Mesenteric fat pad (tissue), 1 donor: ENCODE data around the gene FOXQ1. TPM values are rescaled to one million over a fixed set of nuclear protein-coding genes. Genes with fewer than 3 reads are reported as not detected.
"Not testable (repeated sequence)": the region's sequence is repeated elsewhere in the genome, so short reads cannot be mapped to it uniquely, and the experiment has no call there.

ENCODE experiments used
- DNase-seq: peaks from one replicate; pipeline ENCODE4 v3.0.0-alpha.2; 2020; ENCODE audit warnings: low spot score
- total RNA-seq: library from RNA; stranded (reverse); fragmentation: NEBNext Ultra II Directional; extraction: Animal tissue kit (Norgen Biotek cat#: 25700); gene quantifications from one replicate; pipeline ENCODE4 v1.2.1, GENCODE V29; 2021
- donor health status: DM: yes; HTN: yes; CAD: no.

The FOXQ1 gene
- total RNA-seq, 1 donor from 2014 or later, result not detected

DNA sequence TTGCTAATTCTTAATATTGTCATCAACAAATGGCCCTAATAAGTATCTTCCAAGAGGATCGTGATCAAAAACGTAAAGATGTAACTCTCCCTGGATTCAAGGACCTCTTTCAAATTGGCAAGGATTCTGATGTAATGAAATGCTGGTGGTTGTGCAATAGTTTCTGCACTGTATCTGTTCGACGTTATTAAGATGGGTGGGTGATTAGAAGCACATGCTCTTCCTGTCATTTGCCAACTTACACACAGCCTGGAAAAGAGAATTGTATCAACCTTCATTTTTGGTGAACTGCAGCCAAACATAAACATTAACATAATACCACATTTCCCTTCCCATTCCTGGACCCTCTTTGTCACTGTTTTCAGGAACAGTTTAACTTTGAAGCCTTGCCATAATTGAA, 9.8 kb downstream of the FOXQ1 start:
- DNase-seq, result no peak

DNA sequence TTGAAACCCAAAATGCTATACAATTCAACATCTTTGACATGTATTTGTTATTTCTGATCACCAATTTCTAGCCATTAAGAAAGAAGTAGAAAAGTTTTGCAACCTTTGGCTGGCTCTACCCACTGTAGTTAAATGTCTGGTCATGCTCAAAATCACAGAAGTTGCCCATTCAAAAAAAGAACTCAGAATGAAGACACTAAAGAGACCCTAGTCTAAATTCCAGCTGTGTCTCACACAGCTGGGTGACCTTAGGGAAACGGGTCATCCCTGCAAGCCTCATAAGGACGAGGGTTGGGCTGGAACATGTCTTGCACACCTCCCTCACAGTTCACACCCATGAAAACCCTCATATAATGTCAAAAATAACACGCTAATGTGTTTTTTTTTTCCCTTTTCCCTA, 10.3 kb downstream of the FOXQ1 start:
- DNase-seq, result no peak

DNA sequence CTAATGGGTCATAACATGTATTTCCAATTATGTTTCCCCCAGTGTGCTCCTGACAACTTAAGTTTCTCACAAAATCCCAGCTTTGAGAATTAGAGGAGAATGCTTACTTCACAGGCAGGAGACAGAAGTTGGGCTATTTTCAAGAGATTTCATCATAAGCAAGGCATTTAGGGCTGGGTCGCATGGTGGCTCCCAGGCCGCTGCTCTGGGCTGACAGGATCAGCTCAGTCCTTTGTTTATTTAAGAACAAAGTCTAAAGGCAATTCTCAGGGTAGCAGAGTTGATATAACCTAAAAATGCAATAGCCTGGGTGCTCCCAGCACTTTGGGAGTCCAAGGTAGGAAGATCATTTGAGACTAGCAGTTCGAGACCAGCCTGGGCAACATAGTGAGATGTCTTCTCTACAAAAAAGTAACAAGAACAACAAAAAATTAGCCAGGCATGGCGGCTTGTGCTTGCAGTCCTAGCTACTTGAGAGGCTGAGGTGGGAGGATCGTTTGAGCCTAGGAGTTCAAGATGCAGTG, 10.9 kb downstream of the FOXQ1 start:
- DNase-seq, result no peak

DNA sequence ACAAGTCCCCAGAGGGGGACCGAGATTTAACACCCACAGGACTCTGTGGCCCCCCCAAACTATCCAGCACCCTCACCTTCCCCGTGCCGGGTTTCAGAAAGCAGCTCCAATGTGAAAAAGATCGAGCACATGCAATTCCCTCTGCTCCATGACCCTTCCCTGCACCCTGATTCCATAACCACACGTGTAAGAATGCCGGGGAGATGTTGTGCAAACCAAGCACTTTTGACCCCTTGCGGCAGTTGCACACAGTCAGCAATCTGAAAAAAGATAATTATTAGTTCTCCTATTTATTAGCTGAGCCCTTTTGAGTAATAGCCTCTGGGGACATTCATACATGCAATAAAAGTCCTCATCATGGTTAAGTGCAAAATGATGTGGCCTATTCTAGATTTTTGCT, 13.0 kb downstream of the FOXQ1 start:
- DNase-seq, result no peak

DNA sequence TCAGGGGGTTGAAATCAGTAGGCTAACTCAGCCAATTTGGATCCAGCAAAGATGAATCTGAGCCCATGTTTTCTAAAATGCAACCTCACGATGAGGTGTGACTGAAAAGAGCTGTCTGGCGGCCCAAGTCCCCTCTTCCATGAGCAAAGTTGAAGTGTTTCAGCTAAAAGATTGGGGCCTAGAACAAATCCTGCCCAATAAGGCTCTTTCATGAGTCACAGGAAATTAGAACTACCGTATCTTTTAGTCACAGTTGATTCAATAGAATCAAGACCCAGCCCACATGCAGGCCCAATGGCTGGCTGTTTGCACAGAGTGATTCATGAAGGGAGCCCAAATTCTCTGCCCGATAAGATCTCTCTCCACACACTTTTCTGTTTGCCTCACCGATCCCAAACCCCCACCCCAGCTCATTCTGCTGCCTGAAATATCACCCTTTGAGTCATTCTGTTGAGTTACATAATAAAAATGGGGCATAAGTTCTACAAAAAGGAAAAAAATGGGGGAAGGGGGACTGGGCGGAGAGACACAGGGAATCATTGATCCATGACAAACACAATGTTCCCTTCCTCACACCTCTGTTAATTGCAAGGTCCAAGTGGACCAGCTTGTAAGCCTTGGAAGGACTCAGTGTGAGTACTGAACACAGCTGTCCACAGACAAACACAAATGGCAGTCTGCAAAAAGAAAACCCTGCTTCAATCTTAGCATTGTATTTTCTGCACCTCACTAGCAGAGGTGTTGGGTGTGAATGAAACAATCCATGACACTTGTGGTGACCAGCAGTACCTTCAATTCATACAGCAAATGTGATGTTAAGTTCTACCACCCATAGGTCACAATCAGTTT, 13.8 kb downstream of the FOXQ1 start:
- no peak for DNase-seq

DNA sequence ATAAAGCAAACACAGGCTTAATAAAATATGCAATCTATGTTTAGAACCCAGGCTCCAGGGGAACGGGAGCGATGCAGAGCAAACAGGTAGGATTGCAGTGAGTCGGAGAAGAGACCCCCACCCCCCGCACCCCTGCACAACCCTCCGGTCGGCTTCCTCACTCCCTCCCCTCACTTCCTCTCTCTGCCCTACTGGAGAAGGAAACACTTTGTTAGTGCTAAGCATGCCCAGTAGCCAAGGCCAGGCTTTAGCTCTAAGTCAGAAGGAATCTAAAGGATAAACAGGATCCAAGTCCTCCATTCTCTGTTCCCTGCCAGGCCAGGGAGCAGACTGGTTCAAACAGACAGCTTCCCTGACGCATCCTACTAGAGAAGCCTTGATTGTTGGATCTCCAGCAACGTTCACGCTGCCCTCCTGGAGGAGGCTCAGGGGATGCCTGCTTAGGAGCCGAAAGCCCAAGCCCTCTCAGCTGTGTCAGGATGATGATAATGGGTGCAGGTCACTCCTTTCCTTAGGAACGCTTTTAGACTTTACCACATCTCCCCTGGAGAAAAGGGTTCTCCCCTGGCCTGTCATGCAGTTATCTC, 14.7 kb downstream of the FOXQ1 start:
- DNase-seq, result no peak

DNA sequence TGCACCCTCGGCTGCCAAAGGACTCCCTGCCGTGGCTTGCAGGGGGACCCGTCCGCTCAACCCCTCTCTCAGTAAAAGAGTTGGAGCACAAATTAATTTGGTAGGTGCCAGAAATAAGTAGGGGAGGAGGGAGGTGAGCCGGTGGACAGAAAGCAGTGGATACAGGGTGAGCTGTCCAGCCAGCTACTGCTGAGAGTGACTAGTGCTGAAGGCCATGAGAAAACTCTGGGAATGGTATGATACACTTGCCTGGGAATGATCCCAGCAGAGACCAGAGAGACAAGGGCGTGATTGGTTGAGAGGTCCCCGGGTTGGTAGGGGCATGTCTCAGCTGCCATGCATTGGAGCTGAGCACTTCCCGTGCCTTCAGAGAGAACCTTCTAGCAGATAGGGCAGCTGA, 15.7 kb downstream of the FOXQ1 start:
- no peak for DNase-seq

DNA sequence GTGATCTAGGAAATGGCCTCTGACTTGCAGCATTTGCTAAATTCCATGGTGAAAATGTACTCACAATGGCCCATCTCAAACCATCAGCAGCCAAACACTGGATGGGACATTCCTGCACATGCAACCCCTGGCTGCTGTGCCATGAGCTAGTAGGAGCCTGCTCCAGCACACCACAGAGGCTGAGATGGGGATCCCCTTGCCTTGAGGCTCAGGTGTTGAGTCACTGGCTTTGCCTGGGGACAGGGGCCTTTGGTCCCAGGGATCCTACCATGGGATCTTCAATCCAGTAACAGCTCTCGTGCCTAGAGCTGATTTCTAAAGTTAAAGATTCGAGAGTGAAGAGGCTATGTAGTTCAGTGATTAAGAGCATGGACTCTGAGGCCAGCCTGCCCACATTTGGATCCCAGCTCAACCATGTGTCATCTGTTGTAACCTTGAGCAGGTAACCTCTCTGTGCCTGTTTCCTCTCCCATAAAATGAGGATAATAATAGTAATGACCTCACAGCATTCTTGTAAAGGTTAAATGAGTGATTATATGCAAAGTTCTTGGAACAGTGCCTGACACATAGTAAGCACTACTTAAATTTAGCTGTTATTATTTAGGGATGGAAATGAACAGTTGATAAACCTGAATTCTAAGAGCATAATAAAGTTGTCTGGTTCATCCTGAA, 16.4 kb downstream of the FOXQ1 start:
- DNase-seq, result no peak

DNA sequence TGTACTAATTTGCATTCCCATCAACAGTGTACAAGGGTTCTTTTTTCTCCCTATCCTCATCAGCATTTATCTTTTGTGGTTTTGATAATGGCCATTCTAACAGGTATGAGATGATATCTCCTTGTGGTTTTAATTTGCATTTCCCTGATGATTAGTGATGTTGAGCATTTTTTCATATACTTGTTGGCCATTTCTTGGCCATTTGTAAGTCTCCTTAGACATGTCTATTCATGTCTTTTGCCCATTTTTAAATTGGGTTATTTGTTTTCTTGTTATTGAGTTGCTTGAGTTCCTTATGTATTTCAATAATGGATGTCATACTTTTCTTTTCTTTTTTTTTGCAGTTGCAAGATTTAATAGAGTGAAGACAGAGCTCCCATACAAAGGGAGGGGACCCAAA, 17.8 kb downstream of the FOXQ1 start:
- DNase-seq, result no peak

DNA sequence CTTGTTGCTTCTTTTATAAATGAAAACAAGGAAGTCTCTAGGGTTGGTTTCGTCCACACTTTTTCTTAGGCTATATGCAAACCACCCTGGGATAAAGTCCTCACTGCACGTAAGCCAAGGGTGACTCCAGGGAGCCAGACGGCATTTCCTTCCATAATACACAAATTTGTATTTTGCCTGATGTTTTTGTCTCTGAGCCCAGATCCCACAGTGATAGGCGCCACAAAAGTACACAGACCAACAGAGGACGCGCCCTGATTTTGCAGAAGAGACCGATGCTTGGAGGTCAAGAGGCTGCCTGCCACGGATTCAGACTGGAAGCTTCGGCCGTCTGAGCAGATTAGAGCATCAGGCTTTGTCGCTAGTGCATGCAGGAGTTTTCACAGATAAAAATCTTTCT, 22.8 kb downstream of the FOXQ1 start:
- no peak for DNase-seq

DNA sequence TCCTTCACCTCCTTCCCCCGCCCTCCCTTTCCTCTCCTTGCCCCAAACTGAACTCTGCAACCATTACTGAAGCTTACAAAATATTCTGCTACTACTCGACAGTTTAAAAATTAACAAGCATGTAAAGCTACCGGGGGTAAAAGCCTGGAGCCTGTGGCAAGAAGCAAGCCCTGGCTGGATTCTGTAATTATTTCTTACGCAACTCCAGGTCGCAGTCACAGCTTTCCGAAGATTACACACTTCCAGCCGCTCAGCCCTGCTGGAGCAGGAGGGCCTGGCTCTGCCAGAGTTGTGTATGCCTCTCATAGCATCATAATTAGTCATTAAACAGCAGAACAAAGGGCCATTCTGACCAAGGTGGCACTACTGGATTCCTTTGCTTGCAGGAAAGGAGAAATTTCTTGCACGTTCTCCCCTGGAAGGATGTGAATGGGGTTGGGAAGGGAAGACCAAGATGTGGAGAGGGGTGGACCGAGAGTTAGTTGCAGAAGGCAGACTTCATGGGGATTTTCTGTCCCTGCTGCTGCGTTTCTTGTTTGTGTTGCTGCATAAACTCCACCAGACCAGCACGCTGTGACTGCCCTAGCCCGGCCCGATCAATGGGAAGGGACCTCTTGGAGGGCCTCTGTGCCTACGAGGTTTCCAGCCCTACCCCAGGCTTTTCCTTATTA, 23.6 kb downstream of the FOXQ1 start:
- no peak for DNase-seq

DNA sequence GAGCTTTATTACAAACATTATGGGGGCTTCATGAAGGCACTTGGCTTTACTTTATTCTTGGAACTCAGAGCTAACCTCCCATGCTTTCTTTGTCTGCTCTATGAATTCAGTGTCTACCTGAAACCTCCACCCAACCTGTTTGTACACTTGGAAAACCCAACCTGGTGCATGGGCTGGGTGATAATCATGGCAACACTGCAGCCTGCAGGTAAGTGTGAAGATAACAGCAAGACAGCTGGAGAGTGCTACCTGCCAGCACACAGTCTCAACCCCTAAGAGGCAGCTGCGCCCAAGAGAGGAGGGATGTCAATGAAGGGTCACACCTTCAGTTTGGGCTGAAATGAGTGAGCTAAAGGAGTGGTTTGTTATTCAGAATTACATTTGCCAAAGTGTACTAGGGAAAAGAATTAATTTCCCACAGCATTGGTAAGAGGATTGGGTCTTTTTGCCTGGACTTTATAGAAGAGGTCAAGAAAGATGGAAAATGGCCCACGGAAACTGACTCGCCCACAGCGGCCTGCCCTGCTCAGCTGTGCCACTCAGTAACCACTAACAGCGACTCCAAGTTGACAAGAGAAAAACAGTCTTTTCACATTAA, 24.4 kb downstream of the FOXQ1 start:
- no peak for DNase-seq

DNA sequence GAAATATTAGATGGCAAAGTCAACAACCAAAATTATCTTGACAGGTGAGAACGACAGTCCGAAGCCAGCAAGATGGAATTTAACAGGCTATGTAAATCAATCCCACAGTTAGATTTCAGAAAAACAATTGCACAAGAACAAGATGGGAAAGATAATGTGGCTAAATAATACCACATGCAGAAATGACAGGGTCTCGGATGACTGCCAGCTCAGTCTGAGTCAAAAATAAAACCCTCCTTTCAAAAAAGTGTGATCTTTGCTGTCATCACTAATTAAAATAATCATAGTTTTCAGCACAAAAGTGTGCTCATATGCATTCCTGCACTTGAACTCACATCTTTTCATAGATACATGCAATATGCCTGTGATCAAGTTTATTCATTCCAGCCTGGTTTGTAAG, 25.9 kb downstream of the FOXQ1 start:
- no peak for DNase-seq

DNA sequence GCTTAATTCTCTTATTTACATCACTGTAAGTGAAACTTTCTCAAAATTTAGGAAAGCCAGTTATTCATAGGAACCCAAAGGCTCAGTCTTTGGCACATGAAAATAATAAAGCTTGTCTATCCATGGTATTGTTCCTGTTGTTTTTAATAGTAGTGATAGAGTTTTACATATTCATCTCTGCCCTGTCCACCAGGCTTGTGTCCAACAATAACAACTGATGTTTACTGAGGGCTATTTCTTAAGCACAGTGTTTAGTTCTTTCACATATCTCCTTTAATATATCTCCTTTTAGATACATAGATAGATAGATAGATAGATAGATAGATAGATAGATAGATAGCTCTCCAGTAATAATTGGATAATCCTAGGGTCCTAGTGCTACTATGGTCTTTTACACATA, 34.2 kb downstream of the FOXQ1 start:
- no peak for DNase-seq

DNA sequence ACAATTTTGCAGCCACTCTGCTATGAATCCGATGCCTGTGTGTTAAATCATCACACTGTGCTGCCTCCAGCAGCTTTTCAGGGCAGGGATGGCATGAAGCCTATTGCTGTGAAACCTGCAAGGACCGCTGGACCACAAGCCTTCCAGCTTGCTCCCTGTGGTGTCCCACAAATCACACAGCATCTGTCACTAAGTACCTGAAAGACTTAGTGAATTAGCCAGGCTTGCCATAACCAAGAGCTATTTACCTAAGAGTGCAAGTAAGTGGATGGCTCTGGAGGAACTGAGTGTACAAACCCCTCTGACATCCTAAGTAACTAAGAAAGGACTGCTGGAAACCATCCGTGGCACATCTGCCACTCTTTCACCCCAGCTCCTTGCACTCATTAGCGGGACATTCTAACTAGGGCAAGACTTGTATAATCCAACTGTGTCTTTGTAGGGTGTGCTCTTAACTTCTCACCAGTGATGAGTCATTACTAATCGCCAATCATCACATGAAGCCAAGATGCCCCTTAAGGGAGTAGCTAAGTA, 34.7 kb downstream of the FOXQ1 start:
- DNase-seq, result no peak

DNA sequence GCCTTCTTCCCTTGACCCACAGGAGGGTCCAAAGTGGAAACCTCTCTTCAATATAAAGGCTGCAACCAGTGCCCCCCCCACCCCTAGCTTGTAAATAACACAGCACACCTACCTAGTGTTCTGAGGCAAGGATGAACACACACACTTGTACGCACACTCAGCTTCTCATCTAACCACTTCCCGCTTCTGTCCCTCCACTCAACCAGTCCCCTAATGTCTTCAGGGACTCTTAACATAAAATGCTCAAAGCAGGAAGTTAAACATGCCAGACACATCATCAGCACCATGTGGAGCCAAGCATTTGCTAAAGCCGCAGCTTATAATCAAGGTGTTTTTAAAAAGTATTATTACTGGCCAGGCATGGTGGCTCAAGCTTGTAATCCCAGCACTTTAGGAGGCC, 35.3 kb downstream of the FOXQ1 start:
- no peak for DNase-seq

DNA sequence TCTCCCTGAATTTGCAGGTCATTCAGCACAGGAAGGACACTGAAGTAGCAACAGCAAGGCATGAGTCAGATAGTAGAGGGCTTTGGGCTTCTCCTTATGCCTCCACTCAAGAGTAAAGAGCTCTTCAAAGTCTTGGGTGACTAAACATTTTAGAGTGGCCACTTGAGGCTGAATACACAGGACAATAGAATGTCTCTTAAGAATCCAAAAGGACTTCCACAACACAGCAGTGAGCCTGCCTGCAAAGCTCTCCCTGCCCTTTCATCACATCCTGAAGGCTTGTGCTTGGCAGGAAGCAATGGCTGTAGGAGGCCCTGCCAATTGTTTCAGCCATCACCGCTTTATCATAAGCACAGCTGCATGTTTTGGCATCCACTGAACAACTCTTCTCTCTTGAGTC, 36.8 kb downstream of the FOXQ1 start:
- no peak for DNase-seq

DNA sequence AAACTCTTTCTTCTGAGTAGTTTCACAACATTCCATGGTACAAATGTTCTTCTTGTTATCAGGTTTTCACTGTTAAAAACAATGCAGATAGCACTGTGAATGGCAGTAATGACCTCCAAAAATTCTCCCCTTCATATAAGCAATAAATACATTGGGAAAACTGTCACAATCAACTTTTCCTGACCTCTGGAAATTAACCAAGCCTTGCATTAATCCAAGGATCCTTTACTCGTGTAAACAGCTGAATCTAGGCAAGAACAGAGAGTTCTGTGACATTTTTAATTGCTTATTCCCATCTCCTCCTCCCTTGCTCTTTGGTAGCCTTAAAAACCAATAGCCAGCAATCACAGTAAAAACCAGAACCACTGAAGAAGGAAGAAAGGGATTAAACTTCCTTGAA, 37.8 kb downstream of the FOXQ1 start:
- no peak for DNase-seq

DNA sequence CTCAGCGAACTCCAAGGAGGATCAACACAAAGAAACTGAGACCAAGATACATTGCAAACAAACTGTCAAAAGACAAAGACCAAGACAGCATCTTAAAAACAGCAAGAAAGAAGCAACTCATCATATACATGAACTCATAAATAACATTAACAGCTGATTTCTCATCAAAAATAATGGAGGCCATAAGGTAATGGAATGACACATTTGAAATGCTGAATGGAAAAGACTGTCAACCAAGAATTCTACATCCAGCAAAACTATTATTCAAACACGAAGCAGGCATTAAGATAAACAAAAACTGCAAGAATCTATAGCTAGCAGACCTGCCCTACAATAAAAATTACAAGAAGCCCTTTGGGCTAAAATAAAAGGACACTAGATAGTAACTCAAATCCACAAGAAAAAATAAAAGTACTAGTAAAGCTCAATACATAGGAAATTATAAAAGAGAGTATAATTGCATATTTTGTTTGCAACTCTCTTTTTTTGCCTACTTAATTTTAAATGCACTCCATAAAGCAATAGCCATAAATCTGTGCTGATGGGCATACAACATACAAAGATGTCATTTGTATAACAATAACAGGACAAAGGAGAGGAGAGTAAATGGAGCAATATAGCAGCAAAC, 39.6 kb downstream of the FOXQ1 start:
- DNase-seq, result no peak

DNA sequence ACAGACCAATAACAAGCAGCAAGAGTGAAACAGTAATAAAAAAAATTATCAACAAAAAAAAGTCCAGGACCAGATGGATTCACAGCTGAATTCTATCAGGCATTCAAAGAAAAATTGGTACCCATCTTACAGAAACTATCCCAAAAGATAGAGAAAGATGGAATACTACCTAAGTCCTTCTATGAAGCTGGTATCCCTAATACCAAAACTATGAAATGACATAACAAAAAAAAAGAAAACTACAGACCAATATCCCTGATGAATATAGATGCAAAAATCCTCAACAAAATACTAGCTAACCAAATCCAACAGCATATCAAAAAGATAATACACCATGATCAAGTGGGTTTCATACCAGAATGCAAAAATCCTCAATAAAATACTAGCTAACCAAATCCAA, 43.2 kb downstream of the FOXQ1 start:
- not testable (repeated sequence) for DNase-seq

DNA sequence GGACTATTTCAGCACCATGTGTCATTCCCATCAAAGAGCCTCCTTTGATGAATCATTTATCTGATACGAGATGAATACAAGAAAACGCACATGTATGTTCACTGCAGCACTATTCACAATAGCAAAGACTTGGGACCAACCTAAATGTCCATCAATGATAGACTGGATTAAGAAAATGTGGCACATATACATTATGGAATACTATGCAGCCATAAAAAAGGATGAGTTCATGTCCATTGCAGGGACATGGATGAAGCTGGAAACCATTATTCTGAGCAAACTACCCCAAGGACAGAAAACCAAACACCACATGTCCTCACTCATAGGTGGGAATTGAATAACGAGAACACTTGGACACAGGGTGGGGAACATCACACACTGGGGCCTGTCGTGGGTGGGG, 49.8 kb downstream of the FOXQ1 start:
- DNase-seq, result not testable (repeated sequence)
